Keratinocyte (primary cell): ENCODE data around the gene EPHB1. TPM values are rescaled to one million over a fixed set of nuclear protein-coding genes. Genes with fewer than 3 reads are reported as not detected.

Experiments used
- DNase-seq: peaks from one replicate; pipeline ENCODE4 v3.0.0-alpha.2; 2011; ENCODE audit warnings: low read depth, missing footprints, low spot score
- FAIRE-seq: peaks from 2 replicates; lab custom pipeline; 2011; peaks lifted over from hg19 to GRCh38; lab: Jason Lieb, UNC
- H2AFZ ChIP-seq: 2 replicates; pipeline ENCODE4 v1.6.0; 2012; ENCODE audit warnings: low read length, control low read depth, inconsistent platforms; ENCODE audit not compliant: control insufficient read depth
- H3K27ac ChIP-seq: 2 replicates; pipeline ENCODE4 v1.5.1; 2011; ENCODE audit warnings: low read length; ENCODE audit not compliant: control insufficient read depth, insufficient read depth
- H3K27me3 ChIP-seq: 3 replicates; pipeline ENCODE4 v1.6.0; 2011; ENCODE audit warnings: low read length; ENCODE audit not compliant: control insufficient read depth, insufficient read depth; ENCODE audit errors: extremely low read depth
- H3K36me3 ChIP-seq, 2 experiments: 2 replicates in 1 of 2; 3 replicates in 1 of 2; pipeline ENCODE4 v1.5.1; 2011; ENCODE audit warnings: low read length in 2 of 2, mild to moderate bottlenecking in 1 of 2; ENCODE audit not compliant: control insufficient read depth in 2 of 2, insufficient read depth in 2 of 2; ENCODE audit errors: extremely low read depth in 1 of 2
- H3K4me1 ChIP-seq: 3 replicates; pipeline ENCODE4 v1.5.1; 2011; ENCODE audit warnings: low read length; ENCODE audit not compliant: control insufficient read depth, insufficient read depth; ENCODE audit errors: extremely low read depth
- H3K4me2 ChIP-seq: 3 replicates; pipeline ENCODE4 v1.6.0; 2011; ENCODE audit warnings: low read depth, low read length; ENCODE audit not compliant: control insufficient read depth, insufficient read depth; ENCODE audit errors: extremely low read depth
- H3K4me3 ChIP-seq, 3 experiments: fragments of 200-600 bp in 1 of 3; sonication (generic) in 1 of 3; 2 replicates in 2 of 3; 3 replicates in 1 of 3; pipeline ENCODE4 v1.5.1; 2011 to 2016; ENCODE audit warnings: low read length in 3 of 3, mild to moderate bottlenecking in 3 of 3, control low read depth in 2 of 3, inconsistent platforms in 1 of 3, low read depth in 1 of 3, mixed read lengths in 1 of 3, mixed run types in 1 of 3, moderate library complexity in 1 of 3; ENCODE audit not compliant: control insufficient read depth in 2 of 3, insufficient read depth in 2 of 3; ENCODE audit errors: extremely low read depth in 1 of 3
- H3K79me2 ChIP-seq: 2 replicates; pipeline ENCODE4 v1.6.0; 2012; ENCODE audit warnings: low read length; ENCODE audit not compliant: control insufficient read depth, insufficient read depth
- H3K9ac ChIP-seq: 3 replicates; pipeline ENCODE4 v1.6.0; 2011; ENCODE audit warnings: low read length; ENCODE audit not compliant: control insufficient read depth, insufficient read depth; ENCODE audit errors: extremely low read depth
- H3K9me1 ChIP-seq: 3 replicates; pipeline ENCODE4 v1.6.0; 2011; ENCODE audit warnings: low read length; ENCODE audit not compliant: control insufficient read depth, insufficient read depth; ENCODE audit errors: extremely low read depth
- H3K9me3 ChIP-seq: 2 replicates; pipeline ENCODE4 v1.5.1; 2012; ENCODE audit warnings: low read depth, low read length; ENCODE audit not compliant: control insufficient read depth
- H4K20me1 ChIP-seq: 3 replicates; pipeline ENCODE4 v1.6.0; 2011; ENCODE audit warnings: low read length; ENCODE audit not compliant: control insufficient read depth, insufficient read depth; ENCODE audit errors: extremely low read depth
- CTCF ChIP-seq, 3 experiments: IDR thresholded peaks in 1 of 3; conservative IDR thresholded peaks in 1 of 3; optimal IDR thresholded peaks in 1 of 3; 2 replicates in 2 of 3; 3 replicates in 1 of 3; pipeline versions ENCODE3 to v1.5.1; 2011; ENCODE audit warnings: low read length in 3 of 3, mild to moderate bottlenecking in 3 of 3, moderate library complexity in 2 of 3, control low read depth in 1 of 3, inconsistent platforms in 1 of 3; ENCODE audit not compliant: insufficient read depth in 2 of 3; ENCODE audit errors: extremely low read depth in 1 of 3
- EZH2 ChIP-seq: IDR thresholded peaks from one replicate; pipeline ENCODE4 v1.6.1; 2012; ENCODE audit warnings: inconsistent platforms, mild to moderate bottlenecking, low read length, moderate library complexity
- dilution Hi-C: fragments of 300-500 bp; cut with MboI; formaldehyde crosslinking; loops from one replicate; pipeline ENCODE4 v1.7.0; 2020; ENCODE audit warnings: low sequenced_read_pairs; ENCODE audit not compliant: extremely low pct_ligation_motif_present
- polyA plus RNA-seq, 5 experiments: library from polyadenylated mRNA; depleted of rRNA in 3 of 5; stranded (reverse) in 3 of 5; stranded (forward) in 1 of 5; unstranded in 1 of 5; fragments of >200 nt; gene quantifications; 1 replicate in 1 of 5; 2 replicates in 3 of 5; 3 replicates in 1 of 5; pipeline versions ENCODE4 v1.2.1 to v1.2.3, GENCODE V29; 2011 to 2012; ENCODE audit warnings: missing spikeins in 2 of 5, low read depth in 1 of 5, low replicate concordance in 1 of 5

Gene EPHB1
- polyA plus RNA-seq, 1 donor (not counting 4 experiments of a cell fraction or from before 2014, with no cell fraction given) = 0.01 TPM

GRCh38 chr3:135051409-135051973 lies 256.4 kb downstream of the EPHB1 start:
- no peaks in the 10 kb centered on the region for H3K9me3 ChIP-seq
- no peaks in the 10 kb centered on the region for H4K20me1 ChIP-seq
- H3K79me2 ChIP-seq = no peaks in the 10 kb centered on the region
- H3K27ac ChIP-seq = no peak overlapping the region
- no peak overlapping the region for H3K9ac ChIP-seq
- H3K4me1 ChIP-seq = no peaks in the 10 kb centered on the region
- no peak for TF ChIP-seq EZH2
- no peak for TF ChIP-seq CTCF (optimal IDR thresholded peaks at IDR 0.05 in 1 of 3, IDR thresholded peaks at IDR 0.05 in 1 of 3, conservative IDR thresholded peaks at IDR 0.05 in 1 of 3; ENCODE audit: extremely low read depth in 1 of 3, insufficient read depth in 2 of 3, low read length in 3 of 3)
- dilution Hi-C loops = no loop called here
- FAIRE-seq (no peak), DNase-seq (no peak)
- H3K4me3 ChIP-seq = no peak overlapping the region
- no peak overlapping the region for H3K4me2 ChIP-seq
- no peaks in the 10 kb centered on the region for H3K9me1 ChIP-seq
- H2AFZ ChIP-seq = no peak overlapping the region
- H3K27me3 ChIP-seq = no peaks in the 10 kb centered on the region
- H3K36me3 ChIP-seq = no peaks in the 10 kb centered on the region

- Histone ChIP-seq H3K4me2 (no peak overlapping the region), H3K36me3 (no peaks in the 10 kb centered on the region), H3K9ac (no peak overlapping the region), H3K79me2 (no peaks in the 10 kb centered on the region), H3K4me1 (no peaks in the 10 kb centered on the region), H4K20me1 (no peaks in the 10 kb centered on the region), H3K4me3 (no peak overlapping the region), H3K9me3 (no peaks in the 10 kb centered on the region), H3K27me3 (no peaks in the 10 kb centered on the region), H3K9me1 (no peaks in the 10 kb centered on the region), H3K27ac (no peak overlapping the region), H2AFZ (no peak overlapping the region)
- dilution Hi-C loops = no loop called here
- DNase-seq (no peak), FAIRE-seq (no peak)
- TF ChIP-seq CTCF (optimal IDR thresholded peaks at IDR 0.05 in 1 of 3, IDR thresholded peaks at IDR 0.05 in 1 of 3, conservative IDR thresholded peaks at IDR 0.05 in 1 of 3; ENCODE audit: extremely low read depth in 1 of 3, insufficient read depth in 2 of 3, low read length in 3 of 3) (no peak), EZH2 (no peak)
Observed at GRCh38 chr3:135055449-135055848, 260.4 kb downstream of the EPHB1 start.
